GM12801 (cell line): ENCODE data around the gene MEI1.

Experiments used
- TF ChIP-seq, protein P1 (sequence below): IDR thresholded peaks from one replicate; pipeline ENCODE4 v1.5.1; 2011; ENCODE audit warnings: control low read depth; ENCODE audit not compliant: insufficient read length; ENCODE audit errors: extremely low read depth

Gene MEI1

DNA sequence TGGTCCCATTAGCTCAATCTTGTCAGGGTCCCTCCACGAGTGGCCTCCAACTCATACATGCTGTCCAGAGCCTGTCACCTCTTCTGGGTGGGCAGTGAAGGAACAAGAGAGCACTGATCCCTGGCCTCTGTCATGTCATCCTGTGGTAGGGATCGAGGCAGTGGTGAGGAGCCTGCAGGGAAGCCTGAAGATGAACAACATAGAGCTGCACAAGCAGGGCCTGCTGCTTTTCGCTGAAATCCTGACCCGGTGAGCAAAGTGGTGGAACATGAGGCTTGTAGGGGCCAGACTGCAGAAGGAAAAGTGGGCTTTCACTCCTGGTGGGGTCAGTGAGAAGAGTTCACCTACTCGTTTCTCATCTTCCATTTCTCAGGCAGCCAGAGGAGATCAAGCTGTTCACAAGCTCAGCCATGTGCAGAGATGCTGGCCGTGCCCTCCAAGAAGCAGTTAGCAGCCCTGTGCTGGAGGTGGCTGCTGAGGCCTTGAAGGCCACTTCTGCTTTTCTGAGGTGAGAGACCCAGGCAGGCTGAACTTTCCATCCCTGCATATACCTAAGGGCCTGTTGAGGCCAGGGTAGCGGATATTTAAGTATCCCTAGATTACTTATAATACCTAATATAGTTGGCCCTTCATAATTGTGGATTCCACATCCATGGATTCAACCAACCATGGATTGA is 32.9 kb downstream of the MEI1 start:
- TF ChIP-seq, protein P1, sequence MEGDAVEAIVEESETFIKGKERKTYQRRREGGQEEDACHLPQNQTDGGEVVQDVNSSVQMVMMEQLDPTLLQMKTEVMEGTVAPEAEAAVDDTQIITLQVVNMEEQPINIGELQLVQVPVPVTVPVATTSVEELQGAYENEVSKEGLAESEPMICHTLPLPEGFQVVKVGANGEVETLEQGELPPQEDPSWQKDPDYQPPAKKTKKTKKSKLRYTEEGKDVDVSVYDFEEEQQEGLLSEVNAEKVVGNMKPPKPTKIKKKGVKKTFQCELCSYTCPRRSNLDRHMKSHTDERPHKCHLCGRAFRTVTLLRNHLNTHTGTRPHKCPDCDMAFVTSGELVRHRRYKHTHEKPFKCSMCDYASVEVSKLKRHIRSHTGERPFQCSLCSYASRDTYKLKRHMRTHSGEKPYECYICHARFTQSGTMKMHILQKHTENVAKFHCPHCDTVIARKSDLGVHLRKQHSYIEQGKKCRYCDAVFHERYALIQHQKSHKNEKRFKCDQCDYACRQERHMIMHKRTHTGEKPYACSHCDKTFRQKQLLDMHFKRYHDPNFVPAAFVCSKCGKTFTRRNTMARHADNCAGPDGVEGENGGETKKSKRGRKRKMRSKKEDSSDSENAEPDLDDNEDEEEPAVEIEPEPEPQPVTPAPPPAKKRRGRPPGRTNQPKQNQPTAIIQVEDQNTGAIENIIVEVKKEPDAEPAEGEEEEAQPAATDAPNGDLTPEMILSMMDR, result no peak

DNA sequence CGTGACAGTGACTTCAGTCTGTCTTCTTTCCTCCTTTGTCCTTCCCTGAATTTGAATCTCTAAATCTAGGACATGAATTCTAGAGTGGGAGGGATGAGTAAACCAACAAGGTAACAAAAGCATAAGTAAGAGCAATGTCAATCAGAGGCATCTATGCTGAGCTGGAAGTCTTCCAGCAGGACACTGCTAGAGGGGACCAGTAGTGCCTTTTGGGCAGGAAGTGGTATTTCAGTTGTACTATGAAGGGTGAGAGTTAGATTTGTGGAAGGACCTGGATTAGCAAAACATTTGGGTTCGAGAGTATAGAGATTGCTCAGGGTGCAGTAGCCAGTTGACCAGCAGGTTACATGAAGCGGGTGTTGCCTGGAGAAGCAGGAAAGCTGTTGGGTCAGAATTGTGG is 40.3 kb downstream of the MEI1 start:
- TF ChIP-seq, protein P1, result no peak

DNA sequence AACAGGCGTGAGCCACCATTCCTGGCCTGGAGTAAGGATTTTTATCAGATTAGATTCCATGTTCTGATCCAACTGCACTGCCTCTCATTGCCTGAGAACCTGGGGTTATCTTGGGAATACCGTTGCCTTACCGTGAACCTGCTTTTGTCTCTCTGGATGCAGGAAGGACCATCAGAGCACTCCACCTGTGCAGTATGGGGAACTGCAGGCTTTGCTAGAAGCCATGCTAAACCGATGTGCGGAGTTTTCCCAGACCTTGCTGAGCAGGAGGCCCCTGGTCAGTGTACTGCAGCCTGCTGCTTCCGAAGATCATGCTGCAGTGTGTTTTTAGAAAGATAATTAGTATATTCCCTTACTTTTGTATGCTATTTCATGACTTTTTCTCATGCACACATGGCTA is 43.6 kb downstream of the MEI1 start:
- TF ChIP-seq, protein P1, result no peak

DNA sequence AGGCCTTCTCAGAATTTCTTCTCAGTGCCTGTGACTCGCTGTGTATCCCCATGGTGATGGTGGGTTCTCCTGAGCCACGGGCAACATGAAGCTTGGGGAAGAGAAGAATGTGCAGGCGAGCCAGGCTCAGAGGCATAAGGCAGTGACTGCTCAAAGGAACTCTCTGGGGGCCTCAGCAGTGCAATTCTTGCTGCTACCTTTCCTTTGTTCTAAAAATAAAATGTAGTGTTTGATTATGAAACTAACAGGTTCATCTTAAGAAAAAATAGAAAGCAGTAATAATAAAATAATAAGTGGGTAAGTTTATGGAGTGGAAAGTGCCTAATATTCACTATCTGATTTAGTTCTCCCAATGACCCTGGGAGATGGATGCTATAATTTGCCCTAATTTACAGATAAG is 46.7 kb downstream of the MEI1 start:
- TF ChIP-seq, protein P1, result no peak

DNA sequence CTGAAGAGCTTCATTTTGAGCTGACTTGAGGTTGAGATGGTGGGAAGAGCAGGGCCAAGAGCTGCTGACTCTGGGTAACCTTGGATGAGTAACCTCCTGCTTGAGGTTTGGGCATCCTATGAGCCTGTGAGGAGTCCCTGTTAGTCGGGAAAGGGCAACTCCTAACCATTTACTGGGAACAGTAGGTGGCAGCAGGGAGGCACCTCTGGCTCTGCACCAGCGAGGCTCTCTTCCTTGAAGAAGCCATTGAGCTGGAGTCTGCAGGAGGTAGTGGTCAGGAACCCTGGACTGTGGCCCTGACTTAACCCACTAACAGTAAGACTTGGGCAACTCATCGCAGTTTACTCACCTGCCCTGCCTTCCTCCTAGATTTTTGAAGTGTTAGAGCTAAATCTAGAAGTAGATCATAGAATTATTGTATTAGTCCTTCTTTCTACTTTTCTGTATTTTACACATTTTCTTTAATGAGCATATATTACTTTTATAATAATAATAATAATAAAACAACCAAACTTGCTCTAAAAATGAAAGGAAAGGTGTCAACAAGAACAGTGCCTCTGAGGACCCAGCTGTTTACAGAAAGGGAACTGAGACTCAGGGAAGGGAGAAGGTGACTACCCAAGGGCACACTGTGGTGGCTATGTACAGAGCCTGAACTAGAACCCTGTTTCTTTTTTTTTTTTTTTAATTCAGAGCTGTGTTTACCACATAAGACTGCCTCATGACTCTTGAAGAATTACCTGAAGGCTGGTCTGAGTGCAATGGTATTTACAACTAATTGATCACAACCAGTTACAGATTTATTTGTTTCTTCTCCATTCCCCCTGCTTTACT is 47.5 kb downstream of the MEI1 start:
- TF ChIP-seq, protein P1, result no peak

DNA sequence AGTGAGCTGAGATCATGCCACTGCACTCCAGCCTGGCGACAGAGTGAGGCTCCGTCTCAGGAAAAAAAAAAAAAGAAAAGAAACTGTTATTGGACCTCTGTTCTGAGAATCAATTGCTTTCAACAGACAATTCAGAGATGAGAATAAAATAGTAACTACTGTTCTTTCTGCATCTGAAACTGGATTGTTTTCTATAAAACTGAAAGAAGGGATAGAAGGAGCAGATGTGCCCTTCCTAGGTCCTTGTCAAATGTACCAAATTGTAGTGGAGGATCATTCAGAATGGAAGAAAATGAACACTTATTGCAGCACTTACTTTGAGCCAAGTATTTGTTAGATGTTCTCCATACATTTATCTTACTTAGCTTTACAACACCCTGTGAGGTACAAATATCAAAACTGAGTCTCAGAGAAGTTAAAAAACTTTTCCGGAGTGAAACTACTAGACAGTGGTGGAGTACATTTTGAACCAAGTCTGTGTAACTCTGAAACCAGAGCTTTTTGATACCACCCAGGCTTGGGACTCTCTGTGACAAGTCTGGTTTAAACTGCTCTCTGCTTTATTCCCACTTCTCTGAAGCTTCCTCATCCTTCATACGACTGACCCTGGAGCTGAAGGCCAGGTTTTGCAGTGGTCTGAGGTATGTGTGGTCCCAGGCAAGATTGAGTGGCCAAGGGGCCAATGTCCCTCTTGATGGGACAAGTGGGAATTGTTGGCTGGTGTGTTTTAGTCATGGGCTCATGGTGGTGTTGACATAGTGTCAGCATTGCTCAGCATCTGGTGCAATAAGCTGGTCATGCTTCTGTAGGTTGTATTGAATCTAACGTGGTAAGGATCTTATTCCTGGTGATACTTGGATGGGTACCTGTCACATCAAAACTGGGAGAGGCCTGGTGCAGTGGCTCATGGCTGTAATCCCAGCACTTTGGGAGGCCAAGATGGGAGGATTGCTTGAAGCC is 53.0 kb downstream of the MEI1 start:
- TF ChIP-seq, protein P1, result no peak

DNA sequence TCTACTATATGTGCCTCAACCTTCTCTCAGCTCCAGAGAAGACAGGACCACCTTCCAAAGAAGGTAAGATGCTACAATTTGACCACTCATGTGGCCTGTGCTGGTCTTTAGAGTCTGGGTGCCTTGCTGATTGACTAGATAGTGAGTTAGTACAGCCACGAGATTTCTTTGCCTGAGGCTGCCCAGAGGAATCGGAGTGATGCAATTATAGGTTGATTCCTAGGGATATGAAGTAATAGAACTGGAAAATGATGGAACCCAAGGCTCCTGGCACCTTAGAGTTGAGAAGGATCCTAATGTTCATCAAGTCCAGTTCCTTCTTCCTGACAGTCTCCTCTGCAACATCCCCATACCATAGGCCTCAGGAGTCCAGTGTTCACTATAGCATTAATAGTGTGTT is 54.7 kb downstream of the MEI1 start:
- TF ChIP-seq, protein P1, result no peak
